ENCODE data around the gene ADD3.
"Not testable (repeated sequence)": the region's sequence is repeated elsewhere in the genome, so short reads cannot be mapped to it uniquely, and the experiment has no call there.

ADD3 gene

DNA sequence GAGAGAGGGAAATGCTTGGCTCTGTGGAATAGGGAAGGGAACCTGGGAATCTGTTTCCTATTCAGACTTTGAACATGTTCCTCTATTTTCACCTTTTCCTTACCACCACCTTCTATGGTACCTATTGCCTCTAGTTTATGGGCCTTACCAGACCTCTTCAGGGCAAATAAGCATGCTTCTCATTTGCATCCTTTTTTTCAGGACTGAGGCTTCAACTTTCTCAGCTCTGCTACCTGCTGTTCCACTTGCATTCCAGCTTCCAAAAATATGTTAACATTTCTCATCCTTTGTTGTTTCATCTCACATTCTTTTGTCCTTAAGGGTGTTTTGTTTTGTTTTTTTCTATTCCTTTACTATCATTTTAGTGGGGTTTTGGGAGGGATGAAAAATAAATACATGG is 121.7 kb downstream of the ADD3 start:
- Histone ChIP-seq H3K27me3 (ENCODE audit: insufficient read depth, low read length) (no peaks in the 10 kb centered on the region), H3K27ac (ENCODE audit: low read depth, low read length, poor library complexity, severe bottlenecking) (no peak overlapping the region), H3K4me2 (ENCODE audit: low read length) (no peak overlapping the region), H3K9ac (ENCODE audit: low read length) (no peak overlapping the region), H3K4me3 (ENCODE audit: low read depth, low read length, poor library complexity, severe bottlenecking) (no peak overlapping the region), H3K9me2 (ENCODE audit: low read depth, low read length) (no peaks in the 10 kb centered on the region), H3K79me2 (ENCODE audit: insufficient read depth, low read length) (no peaks in the 10 kb centered on the region), H3K36me3 (ENCODE audit: insufficient read depth, low read length) (peaks cover 72% of the 10 kb centered on the region), H3F3A (ENCODE audit: insufficient read depth, low read length) (no peaks in the 10 kb centered on the region), H3K4me1 (ENCODE audit: insufficient read depth, low read length, severe bottlenecking) (no peaks in the 10 kb centered on the region), H3K9me3 (ENCODE audit: low read length) (no peaks in the 10 kb centered on the region), H2AFZ (ENCODE audit: low read length) (no peak overlapping the region), H4K20me1 (ENCODE audit: insufficient read depth, low read length) (no peaks in the 10 kb centered on the region)
- no peak for TF ChIP-seq CTCF (IDR thresholded peaks at IDR 0.05; ENCODE audit: low read length)
- no peak for TF ChIP-seq EZH2 (IDR thresholded peaks at IDR 0.05; ENCODE audit: borderline replicate concordance, low read length)

GRCh38 chr10:110134917-110135316 is 127.1 kb downstream of the ADD3 start:
- Histone ChIP-seq H3K27ac (ENCODE audit: low read depth, low read length, poor library complexity, severe bottlenecking) (no peak overlapping the region), H3K9ac (ENCODE audit: low read length) (no peak overlapping the region), H3K27me3 (ENCODE audit: insufficient read depth, low read length) (no peaks in the 10 kb centered on the region), H3K4me2 (ENCODE audit: low read length) (no peak overlapping the region), H4K20me1 (ENCODE audit: insufficient read depth, low read length) (no peaks in the 10 kb centered on the region), H3K9me2 (ENCODE audit: low read depth, low read length) (no peaks in the 10 kb centered on the region), H3K4me3 (ENCODE audit: low read depth, low read length, poor library complexity, severe bottlenecking) (no peak overlapping the region), H3K9me3 (ENCODE audit: low read length) (no peaks in the 10 kb centered on the region), H3K79me2 (ENCODE audit: insufficient read depth, low read length) (no peaks in the 10 kb centered on the region), H3F3A (ENCODE audit: insufficient read depth, low read length) (peaks cover 6% of the 10 kb centered on the region; the same call in 1 of the 2 replicates), H2AFZ (ENCODE audit: low read length) (no peak overlapping the region), H3K36me3 (ENCODE audit: insufficient read depth, low read length) (peaks cover 50% of the 10 kb centered on the region), H3K4me1 (ENCODE audit: insufficient read depth, low read length, severe bottlenecking) (peaks cover 16% of the 10 kb centered on the region)
- TF ChIP-seq EZH2 (IDR thresholded peaks at IDR 0.05; ENCODE audit: borderline replicate concordance, low read length) (no peak), CTCF (IDR thresholded peaks at IDR 0.05; ENCODE audit: low read length) (no peak)

- not testable (repeated sequence) for H3K9me2 ChIP-seq (ENCODE audit: low read depth, low read length); H3K4me2 ChIP-seq (ENCODE audit: low read length); H3K79me2 ChIP-seq (ENCODE audit: insufficient read depth, low read length); H4K20me1 ChIP-seq (ENCODE audit: insufficient read depth, low read length); H3K4me3 ChIP-seq (ENCODE audit: low read depth, low read length, poor library complexity, severe bottlenecking); H3K27ac ChIP-seq (ENCODE audit: low read depth, low read length, poor library complexity, severe bottlenecking); H3K9ac ChIP-seq (ENCODE audit: low read length); H3K27me3 ChIP-seq (ENCODE audit: insufficient read depth, low read length); H3F3A ChIP-seq (ENCODE audit: insufficient read depth, low read length); H3K9me3 ChIP-seq (ENCODE audit: low read length); H2AFZ ChIP-seq (ENCODE audit: low read length)
- peaks cover 16% of the 10 kb centered on the region for H3K4me1 ChIP-seq (ENCODE audit: insufficient read depth, low read length, severe bottlenecking)
- H3K36me3 ChIP-seq (ENCODE audit: insufficient read depth, low read length), result peaks cover 40% of the 10 kb centered on the region
Measured at GRCh38 chr10:110135836-110136235, 128.1 kb downstream of the ADD3 start.

DNA sequence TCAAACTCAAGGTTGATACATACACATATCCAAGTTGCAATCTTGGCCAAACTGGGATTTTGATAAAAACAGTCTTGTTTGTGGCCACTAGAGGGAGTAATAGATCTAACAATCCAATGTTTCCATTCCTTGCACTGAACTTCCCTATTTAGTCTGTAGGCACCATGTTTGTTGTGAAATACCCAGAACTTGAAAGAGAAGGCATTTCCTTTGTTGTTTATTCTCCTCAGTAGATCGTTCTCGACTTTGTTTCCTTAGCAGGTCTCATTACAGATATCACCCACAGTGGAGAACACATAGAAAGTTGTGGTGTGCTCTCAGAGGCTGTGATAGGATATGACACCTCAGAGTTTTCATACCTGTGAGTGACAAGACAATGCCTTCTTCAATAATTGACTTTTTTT is 129.4 kb downstream of the ADD3 start:
- Histone ChIP-seq H3K9me3 (ENCODE audit: low read length) (no peaks in the 10 kb centered on the region), H3K9ac (ENCODE audit: low read length) (no peak overlapping the region), H3K27ac (ENCODE audit: low read depth, low read length, poor library complexity, severe bottlenecking) (peak overlapping the region; percentile 36), H2AFZ (ENCODE audit: low read length) (no peak overlapping the region), H4K20me1 (ENCODE audit: insufficient read depth, low read length) (no peaks in the 10 kb centered on the region), H3K9me2 (ENCODE audit: low read depth, low read length) (no peaks in the 10 kb centered on the region), H3K79me2 (ENCODE audit: insufficient read depth, low read length) (no peaks in the 10 kb centered on the region), H3K4me2 (ENCODE audit: low read length) (peak overlapping the region; percentile 5; the same call in 1 of the 2 replicates), H3K27me3 (ENCODE audit: insufficient read depth, low read length) (no peaks in the 10 kb centered on the region), H3K4me1 (ENCODE audit: insufficient read depth, low read length, severe bottlenecking) (peaks cover 16% of the 10 kb centered on the region), H3F3A (ENCODE audit: insufficient read depth, low read length) (peaks cover 6% of the 10 kb centered on the region; the same call in 1 of the 2 replicates), H3K36me3 (ENCODE audit: insufficient read depth, low read length) (peaks cover 27% of the 10 kb centered on the region), H3K4me3 (ENCODE audit: low read depth, low read length, poor library complexity, severe bottlenecking) (no peak overlapping the region)
- peak; percentile 83 for TF ChIP-seq CTCF (IDR thresholded peaks at IDR 0.05; ENCODE audit: low read length)
- no peak for TF ChIP-seq EZH2 (IDR thresholded peaks at IDR 0.05; ENCODE audit: borderline replicate concordance, low read length)
